Activated naive CD8-positive, alpha-beta T cell (primary cell): ENCODE results near the gene DLGAP4.
"Not testable (repeated sequence)": the region's sequence is repeated elsewhere in the genome, so short reads cannot be mapped to it uniquely, and the experiment has no call there.

Experiments used
- H3K27ac Mint-ChIP-seq: one replicate; pipeline ENCODE4 v1.8.0; 2021; ENCODE audit warnings: mixed read lengths
- H3K27me3 Mint-ChIP-seq: one replicate; pipeline ENCODE4 v1.8.0; 2021; ENCODE audit warnings: mixed read lengths
- H3K36me3 Mint-ChIP-seq: one replicate; pipeline ENCODE4 v1.8.0; 2021; ENCODE audit warnings: mixed read lengths
- H3K4me1 Mint-ChIP-seq: one replicate; pipeline ENCODE4 v1.8.0; 2021; ENCODE audit warnings: low read depth, mixed read lengths
- H3K4me3 Mint-ChIP-seq: one replicate; pipeline ENCODE4 v1.8.0; 2021; ENCODE audit warnings: mild to moderate bottlenecking, mixed read lengths
- H3K9me3 Mint-ChIP-seq: one replicate; pipeline ENCODE4 v1.8.0; 2021; ENCODE audit warnings: low read depth, mixed read lengths

The DLGAP4 gene

DNA sequence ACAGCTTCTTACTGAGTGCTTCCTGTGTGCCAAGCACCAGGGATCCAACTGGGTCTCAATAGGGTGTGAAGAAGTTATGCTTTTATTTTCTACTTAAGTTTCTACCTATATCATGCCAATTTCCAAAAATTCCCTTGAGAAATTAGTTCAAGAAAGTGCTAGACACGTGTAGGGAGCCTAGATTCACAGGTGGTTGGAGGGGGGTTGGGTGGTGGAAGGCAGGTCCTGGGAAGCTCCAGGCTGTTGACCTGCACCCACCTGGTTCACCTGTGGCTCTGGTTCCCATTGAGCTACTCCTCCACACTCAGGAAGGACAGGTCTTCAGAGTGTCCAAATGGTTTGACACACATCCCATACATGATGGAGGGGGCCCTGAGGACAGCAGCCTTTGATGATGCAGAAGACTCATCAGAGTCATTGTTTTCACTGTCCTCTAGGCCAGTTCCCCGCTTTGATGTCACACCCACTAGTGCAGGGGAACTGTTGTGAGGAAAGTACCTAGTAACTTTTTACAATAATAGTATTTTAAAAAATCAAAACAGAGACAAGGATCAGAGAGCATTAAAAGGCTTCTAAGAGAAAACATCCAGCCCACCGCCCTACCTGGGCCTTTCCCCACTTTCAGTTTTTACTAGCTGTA lies 195.3 kb downstream of the DLGAP4 start:
- H3K9me3 Mint-ChIP-seq: no peaks in the 10 kb centered on the region
- H3K27ac Mint-ChIP-seq: peak overlapping the region; percentile 69
- no peaks in the 10 kb centered on the region for H3K27me3 Mint-ChIP-seq
- no peak overlapping the region for H3K4me3 Mint-ChIP-seq
- peaks cover 18% of the 10 kb centered on the region for H3K4me1 Mint-ChIP-seq
- peaks cover 6% of the 10 kb centered on the region for H3K36me3 Mint-ChIP-seq

- Mint-ChIP-seq H3K27me3 (no peaks in the 10 kb centered on the region), H3K4me3 (no peak overlapping the region), H3K27ac (no peak overlapping the region)
These were observed 198.2 kb downstream of the DLGAP4 start for GRCh38 chr20:36504295-36504694.

DNA sequence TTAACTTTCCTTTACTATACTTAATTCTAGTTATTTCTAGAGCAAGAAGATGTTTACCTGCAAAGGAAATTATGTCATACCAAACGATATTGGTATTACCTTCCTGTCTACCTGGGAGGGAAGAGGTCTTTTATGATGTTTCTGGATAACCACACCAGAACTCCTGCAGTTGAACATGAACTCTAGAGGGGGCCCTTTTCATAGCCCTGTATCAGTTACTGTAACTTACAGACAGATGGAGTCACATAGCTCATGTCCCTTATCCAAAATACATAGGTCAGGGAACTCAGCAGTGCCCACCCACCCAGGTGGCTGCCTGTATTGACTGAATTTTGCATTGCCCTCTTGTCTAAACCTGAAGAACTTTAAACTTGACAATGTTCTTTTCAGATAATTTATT lies 200.1 kb downstream of the DLGAP4 start:
- Mint-ChIP-seq H3K9me3 (no peaks in the 10 kb centered on the region), H3K4me3 (no peak overlapping the region), H3K27ac (no peak overlapping the region), H3K27me3 (no peaks in the 10 kb centered on the region), H3K4me1 (peaks cover 21% of the 10 kb centered on the region), H3K36me3 (peaks cover 9% of the 10 kb centered on the region)

More at GRCh38 chr20:36504295-36504694, 198.2 kb downstream of the DLGAP4 start:
- H3K9me3 Mint-ChIP-seq: no peaks in the 10 kb centered on the region
- H3K36me3 Mint-ChIP-seq: peaks cover 9% of the 10 kb centered on the region
- peaks cover 22% of the 10 kb centered on the region for H3K4me1 Mint-ChIP-seq

DNA sequence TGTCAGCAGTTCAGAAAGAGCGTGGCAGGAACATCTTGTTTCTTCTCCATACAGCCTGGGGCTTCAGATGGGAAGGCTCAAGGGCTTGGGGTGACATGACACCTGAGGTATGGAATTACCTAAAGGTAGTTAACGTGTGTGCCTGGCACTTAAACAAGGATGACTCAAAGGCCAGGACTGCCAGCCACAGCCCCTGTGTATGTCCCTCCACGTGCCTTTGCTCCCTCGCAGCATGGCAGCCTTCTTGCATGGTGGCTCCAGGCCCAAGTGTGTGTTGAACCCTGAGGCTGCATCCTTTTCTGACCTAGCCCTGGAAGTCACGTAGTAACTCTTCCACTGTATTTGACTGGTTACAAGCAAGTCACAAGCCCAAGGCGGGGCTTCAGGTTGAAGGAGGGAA lies 201.6 kb downstream of the DLGAP4 start:
- no peak overlapping the region for H3K27ac Mint-ChIP-seq

GRCh38 chr20:36519012-36519719 lies 213.0 kb downstream of the DLGAP4 start:
- Mint-ChIP-seq H3K4me1 (no peaks in the 10 kb centered on the region), H3K36me3 (peaks cover 6% of the 10 kb centered on the region), H3K27me3 (no peaks in the 10 kb centered on the region), H3K4me3 (no peak overlapping the region), H3K27ac (no peak overlapping the region), H3K9me3 (no peaks in the 10 kb centered on the region)

More for the DNA sequence above, 201.6 kb downstream of the DLGAP4 start:
- no peaks in the 10 kb centered on the region for H3K27me3 Mint-ChIP-seq
- peaks cover 11% of the 10 kb centered on the region for H3K36me3 Mint-ChIP-seq
- no peaks in the 10 kb centered on the region for H3K9me3 Mint-ChIP-seq
- H3K4me1 Mint-ChIP-seq: peaks cover 12% of the 10 kb centered on the region
- no peak overlapping the region for H3K4me3 Mint-ChIP-seq

- H3K27me3 Mint-ChIP-seq: no peaks in the 10 kb centered on the region
- no peak overlapping the region for H3K27ac Mint-ChIP-seq
- no peaks in the 10 kb centered on the region for H3K4me1 Mint-ChIP-seq
- no peak overlapping the region for H3K4me3 Mint-ChIP-seq
- H3K9me3 Mint-ChIP-seq: no peaks in the 10 kb centered on the region
- H3K36me3 Mint-ChIP-seq: peaks cover 6% of the 10 kb centered on the region
These were observed 213.8 kb downstream of the DLGAP4 start for GRCh38 chr20:36519944-36520343.

DNA sequence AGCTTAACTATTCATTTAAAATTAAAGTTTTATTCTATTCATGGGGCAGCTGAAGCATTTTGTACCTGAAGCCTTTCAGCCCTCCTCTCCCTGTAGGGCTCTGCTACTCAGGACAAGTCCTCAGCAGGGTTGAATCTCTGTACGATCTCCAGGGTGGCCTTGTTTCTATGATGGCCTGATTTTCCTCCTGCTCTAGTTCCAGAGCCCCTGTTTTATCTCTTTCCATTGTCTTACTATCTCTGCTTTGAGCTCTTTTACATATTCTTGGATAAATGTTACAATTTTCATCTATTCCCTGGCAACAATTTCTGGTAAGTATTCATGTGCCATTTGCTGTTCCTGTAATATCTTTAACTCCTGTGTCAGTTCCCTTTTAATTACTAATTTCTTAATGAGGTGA lies 215.4 kb downstream of the DLGAP4 start:
- H3K4me1 Mint-ChIP-seq: no peaks in the 10 kb centered on the region
- H3K4me3 Mint-ChIP-seq: no peak overlapping the region
- peaks cover 2% of the 10 kb centered on the region for H3K36me3 Mint-ChIP-seq
- no peaks in the 10 kb centered on the region for H3K9me3 Mint-ChIP-seq
- no peaks in the 10 kb centered on the region for H3K27me3 Mint-ChIP-seq
- peak overlapping the region; percentile 58 for H3K27ac Mint-ChIP-seq

GRCh38 chr20:36522412-36522811 lies 216.3 kb downstream of the DLGAP4 start:
- H3K4me3 Mint-ChIP-seq, H3K4me1 Mint-ChIP-seq, H3K27me3 Mint-ChIP-seq, H3K27ac Mint-ChIP-seq, H3K36me3 Mint-ChIP-seq, H3K9me3 Mint-ChIP-seq: not testable (repeated sequence)

DNA sequence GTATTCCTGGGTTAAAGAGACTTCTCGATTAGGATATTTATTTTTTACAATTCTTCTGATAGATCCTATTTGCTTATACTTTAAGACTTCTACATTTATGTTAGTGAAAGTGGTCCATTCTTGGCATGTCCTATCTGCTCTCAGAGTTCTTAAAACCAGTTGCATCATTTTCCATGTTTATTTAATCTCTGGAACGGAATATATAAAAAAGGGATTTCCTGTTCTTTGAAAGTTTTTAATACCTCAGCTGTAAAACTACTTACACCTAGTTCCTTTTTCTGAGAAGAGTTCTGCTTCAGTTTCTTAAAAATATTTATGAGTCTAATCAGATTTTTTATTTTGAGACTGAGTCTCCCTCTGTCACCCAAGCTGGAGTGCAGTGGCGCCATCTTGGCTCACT lies 217.2 kb downstream of the DLGAP4 start:
- Mint-ChIP-seq H3K27me3 (no peaks in the 10 kb centered on the region), H3K4me1 (no peaks in the 10 kb centered on the region), H3K36me3 (peaks cover 6% of the 10 kb centered on the region), H3K27ac (no peak overlapping the region), H3K9me3 (no peaks in the 10 kb centered on the region), H3K4me3 (no peak overlapping the region)

- Mint-ChIP-seq H3K4me3 (no peak overlapping the region), H3K4me1 (no peaks in the 10 kb centered on the region)
These were observed 219.7 kb downstream of the DLGAP4 start for GRCh38 chr20:36525620-36526365.

GRCh38 chr20:36526521-36527011 lies 220.4 kb downstream of the DLGAP4 start:
- H3K4me3 Mint-ChIP-seq: no peak overlapping the region
- H3K27me3 Mint-ChIP-seq: no peaks in the 10 kb centered on the region
- H3K27ac Mint-ChIP-seq: no peak overlapping the region
- H3K36me3 Mint-ChIP-seq: peaks cover 6% of the 10 kb centered on the region
- no peaks in the 10 kb centered on the region for H3K9me3 Mint-ChIP-seq
- H3K4me1 Mint-ChIP-seq: no peaks in the 10 kb centered on the region

More at GRCh38 chr20:36525620-36526365, 219.7 kb downstream of the DLGAP4 start:
- Mint-ChIP-seq H3K9me3 (no peaks in the 10 kb centered on the region), H3K27me3 (no peaks in the 10 kb centered on the region), H3K27ac (peak overlapping the region; percentile 58), H3K36me3 (peaks cover 6% of the 10 kb centered on the region)

- H3K4me1 Mint-ChIP-seq: no peaks in the 10 kb centered on the region
- H3K4me3 Mint-ChIP-seq: no peak overlapping the region
- no peak overlapping the region for H3K27ac Mint-ChIP-seq
- no peaks in the 10 kb centered on the region for H3K27me3 Mint-ChIP-seq
- no peaks in the 10 kb centered on the region for H3K9me3 Mint-ChIP-seq
- H3K36me3 Mint-ChIP-seq: peaks cover 4% of the 10 kb centered on the region
These were observed 221.4 kb downstream of the DLGAP4 start for GRCh38 chr20:36527331-36528125.

DNA sequence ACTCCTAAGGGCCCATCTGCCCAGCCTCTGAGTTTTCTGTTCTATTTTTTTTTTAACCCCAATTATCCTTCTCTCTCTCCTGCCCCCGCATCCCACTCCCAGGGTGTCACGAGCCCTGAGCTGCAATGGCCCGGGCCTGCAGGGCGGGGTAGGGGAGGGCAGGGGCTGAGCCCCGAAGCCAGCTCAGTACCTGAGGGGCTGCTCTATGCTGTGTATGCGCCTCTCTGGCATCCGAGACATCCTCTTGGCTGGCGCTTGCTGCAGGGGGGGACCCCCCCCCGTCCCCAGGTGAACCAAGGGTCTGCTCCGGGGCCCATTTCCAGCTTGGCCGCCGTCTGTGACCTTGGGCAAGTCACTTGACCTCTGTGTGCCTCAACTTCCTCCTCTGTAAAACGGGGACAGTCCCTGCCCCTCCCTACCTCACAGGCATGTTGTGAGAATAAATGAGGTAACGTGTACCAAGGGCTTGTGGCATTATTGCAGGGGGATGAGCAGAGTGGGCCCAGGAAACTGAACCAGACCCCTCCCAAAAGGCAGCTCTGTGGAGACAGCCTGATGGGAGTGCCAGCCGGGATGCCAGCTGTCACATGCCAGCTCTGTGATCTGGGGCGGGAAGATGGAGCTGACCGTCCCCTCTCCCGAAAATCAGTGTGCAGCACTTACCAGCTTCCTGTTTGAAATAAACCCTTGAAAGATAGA lies 222.2 kb downstream of the DLGAP4 start:
- H3K4me1 Mint-ChIP-seq: no peaks in the 10 kb centered on the region
- H3K4me3 Mint-ChIP-seq: no peak overlapping the region
- no peaks in the 10 kb centered on the region for H3K27me3 Mint-ChIP-seq
- no peaks in the 10 kb centered on the region for H3K9me3 Mint-ChIP-seq
- peaks cover 4% of the 10 kb centered on the region for H3K36me3 Mint-ChIP-seq
- no peak overlapping the region for H3K27ac Mint-ChIP-seq

- Mint-ChIP-seq H3K9me3 (no peaks in the 10 kb centered on the region), H3K27ac (no peak overlapping the region), H3K4me1 (no peaks in the 10 kb centered on the region), H3K27me3 (no peaks in the 10 kb centered on the region), H3K36me3 (peaks cover 4% of the 10 kb centered on the region), H3K4me3 (no peak overlapping the region)
These were observed 222.8 kb downstream of the DLGAP4 start for GRCh38 chr20:36528875-36529417.
